KBM-7 (cell line): ENCODE results near the gene CMC1.
A peak's percentile ranks its signal among the peaks of the same experiment; 100 is the strongest.

Experiments
- DNase-seq: peaks from one replicate; pipeline ENCODE4 v3.0.0-alpha.2; 2015
- in situ Hi-C: fragments of 300-500 bp; cut with MboI; formaldehyde crosslinking; loops from 2 replicates; pipeline ENCODE4 v1.14.3; 2020; ENCODE audit warnings: low sequenced_read_pairs, low pct_unique_long_range_greater_than_20kb, mixed read lengths

Gene CMC1

GRCh38 chr3:28345690-28346089 lies 104.3 kb downstream of the CMC1 start:
- in situ Hi-C loops = no loop called here
- DNase-seq = no peak

- in situ Hi-C loops = no loop called here
- DNase-seq = peak; percentile 33
Measured at GRCh38 chr3:28347374-28348264, 106.2 kb downstream of the CMC1 start.

GRCh38 chr3:28348265-28348628 lies 106.8 kb downstream of the CMC1 start:
- DNase-seq = peak; percentile 89
- in situ Hi-C loops = no loop called here

- in situ Hi-C loops = no loop called here
- peak; percentile 97 for DNase-seq
Measured at GRCh38 chr3:28348629-28349468, 107.4 kb downstream of the CMC1 start, which contains the start of the genes AZI2 and ZCWPW2. AZI2 (minus strand) TSS chr3:28348824; CDS start chr3:28340617, 8,207 bp downstream. ZCWPW2 (plus strand) TSS chr3:28348721; CDS start chr3:28413069, 64,348 bp downstream.

- no peak for DNase-seq
- in situ Hi-C loops = no loop called here
Measured at GRCh38 chr3:28349469-28350000, 108.1 kb downstream of the CMC1 start.
